Psoas muscle (tissue), 8 donors: ENCODE data around the gene MGA. TPM values are rescaled to one million over a fixed set of nuclear protein-coding genes. Genes with fewer than 3 reads are reported as not detected.

Experiments used
- ATAC-seq, 4 donors: fragments of 200-7000 bp; cut with Tn5 transposase; one replicate each; pipeline ENCODE4 v1.9.1; 2020; ENCODE audit warnings: moderate library complexity in 3 of 4, mild to moderate bottlenecking in 2 of 4
- DNase-seq, 2 donors: peaks; one replicate each; pipeline ENCODE4 v3.0.0-alpha.2; 2020
- H3K27ac ChIP-seq: fragments of 200-600 bp; one replicate; pipeline ENCODE4 v1.8.0; 2022
- H3K27me3 ChIP-seq, 3 donors: fragments of 200-600 bp in 1 of 3; one replicate each; pipeline versions ENCODE4 v1.6.1 to v1.8.0; 2013 to 2022; ENCODE audit warnings: low read length in 2 of 3, mild to moderate bottlenecking in 2 of 3, moderate library complexity in 1 of 3; ENCODE audit not compliant: insufficient read depth in 3 of 3
- H3K36me3 ChIP-seq, 2 donors: fragments of 200-600 bp in 1 of 2; one replicate each; pipeline versions ENCODE4 v1.6.1 to v1.8.0; 2013 to 2022; ENCODE audit warnings: low read depth in 1 of 2, mild to moderate bottlenecking in 1 of 2, moderate library complexity in 1 of 2; ENCODE audit not compliant: insufficient read depth in 1 of 2
- H3K4me1 ChIP-seq: fragments of 200-600 bp; one replicate; pipeline ENCODE4 v1.8.0; 2022
- H3K4me3 ChIP-seq: fragments of 200-600 bp; one replicate; pipeline ENCODE4 v1.8.0; 2022; ENCODE audit warnings: mild to moderate bottlenecking
- H3K9me3 ChIP-seq: fragments of 200-600 bp; one replicate; pipeline ENCODE4 v1.8.0; 2022
- CTCF ChIP-seq: fragments of 200-600 bp; IDR thresholded peaks from one replicate; pipeline ENCODE4 v1.8.0; 2022; ENCODE audit warnings: antibody characterized with exemption
- WGBS, 3 donors: extraction: QIAGEN DNeasy Blood & Tissue Kit; methylation state at CpG; one replicate each; pipeline versions ENCODE4 v1.1.6 to v1.1.7; 2013; 5-methylcytosine and 5-hydroxymethylcytosine counted together
- intact Hi-C, 2 donors: fragments of 100-400 bp; cut with DNase I; formaldehyde crosslinking; loops; one replicate each; pipeline versions ENCODE4 v1.11.0 to v1.14.2; 2022
- polyA plus RNA-seq, 3 donors: library from polyadenylated mRNA; stranded (reverse); fragments of 200-250 nt; gene quantifications; one replicate each; pipeline ENCODE4 v1.2.3, GENCODE V29; 2013
- total RNA-seq, 4 donors: library from RNA; stranded (reverse); fragmentation: NEBNext Ultra II Directional in 2 of 4; extraction: Animal tissue kit (Norgen Biotek cat#: 25700) in 2 of 4; gene quantifications; one replicate each; pipeline versions ENCODE4 v1.2.1 to v1.2.4, GENCODE V29; 2021 to 2023
- donor health status: healthy with polysubstance abuse.
- donor health status: DM: no; HTN: no; CAD: no; lungs with moderate emphysema.
- donor health status: Bipolar disorder and iron deficiency.
- donor health status: healthy.
- donor health status: DM: yes; HTN: yes; CAD: no.
- donor health status: DM: no; HTN: no; CAD: no.
- donor health status: DM: no; HTN: no; CAD: no.
- donor health status: DM: yes; HTN: yes; CAD: no.

The MGA gene
- total and polyA plus RNA-seq, 7 donors, result 2.6 to 25.8 (median 13.1) TPM

- Histone ChIP-seq H3K9me3 (no peaks in the 10 kb centered on the region), H3K27me3 (no peaks in the 10 kb centered on the region), H3K36me3 (peaks cover 11 to 59% of the 10 kb centered on the region in 2 donors), H3K4me3 (no peak overlapping the region), H3K27ac (no peak overlapping the region), H3K4me1 (no peaks in the 10 kb centered on the region)
- no peak for DNase-seq
- WGBS, 3 donors, result 79 to 90% (median 89%) methylated on average over 1 of the region's 1 CpG
- intact Hi-C loops, result no loop called here
- no peak for ATAC-seq
- no peak for TF ChIP-seq CTCF
Observed at GRCh38 chr15:41746802-41747201, 86.6 kb downstream of the MGA start.

- no peaks in the 10 kb centered on the region for H3K9me3 ChIP-seq
- WGBS, 3 donors, result 93 to 97% (median 96%) methylated on average over 2 of the region's 2 CpGs
- no peak for ATAC-seq
- H3K4me3 ChIP-seq, result no peak overlapping the region
- intact Hi-C loops, result no loop called here
- DNase-seq, result no peak
- H3K4me1 ChIP-seq, result no peaks in the 10 kb centered on the region
- H3K36me3 ChIP-seq, result peaks cover 0 to 81% of the 10 kb centered on the region in 2 donors
- TF ChIP-seq CTCF, result no peak
- no peak overlapping the region for H3K27ac ChIP-seq
- no peaks in the 10 kb centered on the region for H3K27me3 ChIP-seq
Observed at GRCh38 chr15:41756198-41756597, 96.0 kb downstream of the MGA start.

- 37 to 54% (median 40%) methylated on average over 8 of the region's 8 CpGs for WGBS, 3 donors
- intact Hi-C loops, result loop anchor here in 1 of 2 donors (10.0 kb wide), 1 partner anchor 132 kb away; no protein-coding TSS in a partner anchor
- Histone ChIP-seq H3K4me1 (peaks cover 35% of the 10 kb centered on the region), H3K27me3 (no peaks in the 10 kb centered on the region), H3K27ac (no peak overlapping the region), H3K36me3 (peaks cover 0 to 16% of the 10 kb centered on the region in 2 donors), H3K9me3 (no peaks in the 10 kb centered on the region), H3K4me3 (no peak overlapping the region)
- no peak for DNase-seq
- TF ChIP-seq CTCF, result peak; percentile 79
- ATAC-seq, result peak; percentile 43 to 71 (median 54)
Observed at GRCh38 chr15:41772720-41773331, 112.6 kb downstream of the MGA start.

- Histone ChIP-seq H3K9me3 (no peaks in the 10 kb centered on the region), H3K4me3 (peak overlapping the region; percentile 90), H3K27ac (peak overlapping the region; percentile 86), H3K4me1 (peaks cover 35% of the 10 kb centered on the region), H3K36me3 (peaks cover 0 to 11% of the 10 kb centered on the region in 2 donors), H3K27me3 (no peaks in the 10 kb centered on the region)
- TF ChIP-seq CTCF, result no peak
- ATAC-seq (no peak), DNase-seq (no peak)
- intact Hi-C loops, result loop anchor here in 1 of 2 donors (10.0 kb wide), 1 partner anchor 131 kb away; no protein-coding TSS in a partner anchor
- WGBS, 3 donors, result 15 to 29% (median 21%) methylated on average over 5 of the region's 5 CpGs
Observed at GRCh38 chr15:41773332-41773728, 113.1 kb downstream of the MGA start.

- no peak for TF ChIP-seq CTCF
- 4 to 6% (median 6%) methylated on average over 7 of the region's 7 CpGs for WGBS, 3 donors
- H3K27ac ChIP-seq, result peak overlapping the region; percentile 86
- peaks cover 35% of the 10 kb centered on the region for H3K4me1 ChIP-seq
- DNase-seq (no peak), ATAC-seq (no peak)
- H3K27me3 ChIP-seq, result no peaks in the 10 kb centered on the region
- H3K9me3 ChIP-seq, result no peaks in the 10 kb centered on the region
- H3K36me3 ChIP-seq, result peaks cover 0 to 7% of the 10 kb centered on the region in 2 donors
- intact Hi-C loops, result loop anchor here (1.0 to 10.0 kb wide), 4 partner anchors 37 to 131 kb away; no protein-coding TSS in a partner anchor
- peak overlapping the region; percentile 90 for H3K4me3 ChIP-seq
Observed at GRCh38 chr15:41773729-41774061, 113.5 kb downstream of the MGA start.
